Measurements from ENCODE around the gene SHISA9. TPM values are rescaled to one million over a fixed set of nuclear protein-coding genes. Genes with fewer than 3 reads are reported as not detected.

Gene SHISA9
- total and polyA plus RNA-seq, 2 of the 4 experiments (the other 2 are of a cell fraction), result under 0.01 TPM; not detected in 1

GRCh38 chr16:13269905-13270528 is 368.6 kb downstream of the SHISA9 start:
- H4K20me1 ChIP-seq (ENCODE audit: insufficient read depth, low read length), result no peaks in the 10 kb centered on the region
- no peak overlapping the region for H3K18ac ChIP-seq (ENCODE audit: low read depth, low read length)
- no peak overlapping the region for H3K14ac ChIP-seq (replicated peaks; ENCODE audit: low read depth, low read length)
- no peak overlapping the region for H3K56ac ChIP-seq (ENCODE audit: extremely low read depth, insufficient read depth, low read length)
- H3K79me1 ChIP-seq (ENCODE audit: low read depth in 1 of 2, low read length in 2 of 2), result no peaks in the 10 kb centered on the region
- BruUV-seq (replicated peaks), result no TSS peak
- intact Hi-C loops (cut with micrococcal nuclease), result no loop called here
- TF ChIP-seq FOS (IDR thresholded peaks at IDR 0.05; ENCODE audit: low read depth, low read length) (no peak), CTCF (conservative IDR thresholded peaks at IDR 0.05; ENCODE audit: low read depth, low read length) (no peak), NFE2L2 (IDR thresholded peaks at IDR 0.05; ENCODE audit: low read depth, low read length) (no peak), RFX5 (IDR thresholded peaks at IDR 0.05; ENCODE audit: low read depth, low read length) (no peak), SMC3 (IDR thresholded peaks at IDR 0.05; ENCODE audit: low read depth, low read length) (no peak), ELK1 (IDR thresholded peaks at IDR 0.05; ENCODE audit: borderline replicate concordance, low read depth, low read length) (no peak), RCOR1 (IDR thresholded peaks at IDR 0.05; ENCODE audit: insufficient replicate concordance, low read length) (no peak), USF2 (IDR thresholded peaks at IDR 0.05; ENCODE audit: low read depth, low read length) (no peak), CEBPB (IDR thresholded peaks at IDR 0.05; ENCODE audit: low read depth, low read length) (no peak)
- no peak overlapping the region for H2AK5ac ChIP-seq (ENCODE audit: low read depth, low read length)
- H4K91ac ChIP-seq (ENCODE audit: insufficient read depth, low read depth, low read length), result no peak overlapping the region
- H2BK120ac ChIP-seq (ENCODE audit: low read depth, low read length), result no peak overlapping the region
- ATAC-seq (ENCODE audit: low read depth) (no peak), DNase-seq (no peak)
- H4K5ac ChIP-seq (ENCODE audit: low read depth, low read length), result no peak overlapping the region
- no peak overlapping the region for H4K8ac ChIP-seq (ENCODE audit: low read depth in 2 of 2, low read length in 2 of 2)
- H3K23ac ChIP-seq (ENCODE audit: low read depth, low read length), result no peak overlapping the region
- POLR2A ChIA-PET (ENCODE audit: unreplicated experiment), result no interaction called here
- H3K4me1 ChIP-seq (ENCODE audit: control insufficient read depth, insufficient read depth, low read length), result no peaks in the 10 kb centered on the region
- no peaks in the 10 kb centered on the region for H3K27me3 ChIP-seq (ENCODE audit: control insufficient read depth, insufficient read depth, low read length)
- H2BK5ac ChIP-seq (ENCODE audit: low read depth, low read length, poor library complexity, severe bottlenecking), result no peak overlapping the region
- WGBS, 2 experiments (ENCODE audit: extremely low coverage in 2 of 2, insufficient read length in 1 of 2), result no CpG with 5 or more reads among the region's 5 CpGs
- CTCF ChIA-PET, result no interaction called here
- H3K4me3 ChIP-seq (ENCODE audit: insufficient read depth, low read depth, low read length), result no peak overlapping the region
- H3K9me1 ChIP-seq (ENCODE audit: insufficient read depth, low read length), result no peaks in the 10 kb centered on the region
- H2BK20ac ChIP-seq (ENCODE audit: low read depth, low read length), result no peak overlapping the region
- no peak overlapping the region for H3K4ac ChIP-seq (ENCODE audit: low read depth, low read length)
- in situ Hi-C loops (cut with MboI; ENCODE audit: low sequenced_read_pairs), result no loop called here
- H2BK15ac ChIP-seq (ENCODE audit: low read depth, low read length), result no peak overlapping the region
- H2AFZ ChIP-seq (replicated peaks; ENCODE audit: low read length, poor library complexity), result no peak overlapping the region
- peaks cover 11% of the 10 kb centered on the region for H3K9me3 ChIP-seq (ENCODE audit: control insufficient read depth, insufficient read depth, low read length)
- H3K4me2 ChIP-seq (ENCODE audit: low read depth, low read length), result no peak overlapping the region
- no peak overlapping the region for H2AK9ac ChIP-seq (replicated peaks; ENCODE audit: low read depth, low read length, poor library complexity)
- H3K9ac ChIP-seq (ENCODE audit: low read depth, low read length), result no peak overlapping the region
- dilution Hi-C loops (cut with HindIII; ENCODE audit: low sequenced_read_pairs, unreplicated experiment), result no loop called here
- H3K36me3 ChIP-seq (ENCODE audit: control insufficient read depth, insufficient read depth, low read length), result no peaks in the 10 kb centered on the region
- no peak overlapping the region for H3K27ac ChIP-seq (ENCODE audit: insufficient read depth, low read length)
